Vagina (tissue), 2 donors: ENCODE results near the gene PCNP.

ENCODE experiments used
- POLR2A ChIP-seq, 2 donors: fragments of 450-650 bp; IDR thresholded peaks; one replicate each; pipeline ENCODE4 v1.6.1; 2017; ENCODE audit warnings: antibody characterized with exemption in 2 of 2, mild to moderate bottlenecking in 2 of 2, moderate library complexity in 2 of 2
- POLR2AphosphoS5 ChIP-seq, 2 donors: sonication (generic); formaldehyde crosslinking; IDR thresholded peaks; one replicate each; pipeline ENCODE4 v1.9.0; 2017; ENCODE audit warnings: antibody characterized with exemption in 2 of 2, mild to moderate bottlenecking in 2 of 2, low read depth in 1 of 2; ENCODE audit not compliant: insufficient read depth in 1 of 2
- TF ChIP-seq, protein P1 (sequence below), 3 experiments: fragments of 450-650 bp in 2 of 3; fragments of 200-600 bp in 1 of 3; sonication (generic) in 1 of 3; IDR thresholded peaks; one replicate each; pipeline ENCODE4 v1.5.1; 2017 to 2019; ENCODE audit warnings: antibody characterized with exemption in 3 of 3, mild to moderate bottlenecking in 2 of 3, moderate library complexity in 2 of 3

DNA sequence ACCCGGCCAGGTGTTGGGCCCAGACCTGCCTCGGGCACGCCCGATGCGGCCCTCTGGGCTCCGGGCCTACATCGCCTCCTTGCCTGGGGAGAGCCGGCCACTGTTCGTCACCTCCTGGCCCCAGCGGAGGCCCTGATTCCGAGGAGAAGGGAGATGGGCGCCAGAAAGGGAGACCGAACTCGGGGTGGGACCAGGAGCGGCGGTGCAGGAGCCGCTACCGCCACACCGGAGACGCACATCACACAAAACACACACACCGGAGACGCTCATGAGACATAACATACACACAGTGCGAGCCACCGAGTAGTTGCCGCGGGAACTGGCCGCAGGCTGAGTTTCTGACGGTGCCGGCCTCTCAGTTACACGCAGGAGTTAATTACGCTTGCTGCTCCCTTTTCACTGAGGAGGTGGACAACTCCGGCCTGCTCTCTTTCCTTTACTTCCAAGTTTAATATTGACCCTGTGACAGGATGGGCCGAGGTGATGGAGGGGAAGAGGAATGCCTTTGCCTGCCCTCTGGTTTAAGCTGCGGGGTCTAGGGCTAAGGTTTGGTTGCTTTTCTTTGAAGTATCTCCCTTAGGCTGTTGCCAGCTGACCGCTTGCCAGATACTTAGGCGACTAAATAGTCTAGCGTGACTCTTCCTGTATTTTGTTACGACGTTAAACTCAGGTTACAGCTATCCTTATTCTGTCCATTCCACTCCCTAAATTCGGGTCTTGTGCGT is 570 bp downstream of the PCNP start:
- TF ChIP-seq, protein P1, sequence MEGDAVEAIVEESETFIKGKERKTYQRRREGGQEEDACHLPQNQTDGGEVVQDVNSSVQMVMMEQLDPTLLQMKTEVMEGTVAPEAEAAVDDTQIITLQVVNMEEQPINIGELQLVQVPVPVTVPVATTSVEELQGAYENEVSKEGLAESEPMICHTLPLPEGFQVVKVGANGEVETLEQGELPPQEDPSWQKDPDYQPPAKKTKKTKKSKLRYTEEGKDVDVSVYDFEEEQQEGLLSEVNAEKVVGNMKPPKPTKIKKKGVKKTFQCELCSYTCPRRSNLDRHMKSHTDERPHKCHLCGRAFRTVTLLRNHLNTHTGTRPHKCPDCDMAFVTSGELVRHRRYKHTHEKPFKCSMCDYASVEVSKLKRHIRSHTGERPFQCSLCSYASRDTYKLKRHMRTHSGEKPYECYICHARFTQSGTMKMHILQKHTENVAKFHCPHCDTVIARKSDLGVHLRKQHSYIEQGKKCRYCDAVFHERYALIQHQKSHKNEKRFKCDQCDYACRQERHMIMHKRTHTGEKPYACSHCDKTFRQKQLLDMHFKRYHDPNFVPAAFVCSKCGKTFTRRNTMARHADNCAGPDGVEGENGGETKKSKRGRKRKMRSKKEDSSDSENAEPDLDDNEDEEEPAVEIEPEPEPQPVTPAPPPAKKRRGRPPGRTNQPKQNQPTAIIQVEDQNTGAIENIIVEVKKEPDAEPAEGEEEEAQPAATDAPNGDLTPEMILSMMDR (IDR thresholded peaks at IDR 0.05), result no peak
- TF ChIP-seq POLR2A (IDR thresholded peaks at IDR 0.05) (no peak), POLR2AphosphoS5 (IDR thresholded peaks at IDR 0.05; ENCODE audit: insufficient read depth in 1 of 2, low read depth in 1 of 2) (peak in 1 of 2 donors; percentile 7)
